NCI-H526 treated with DMSO at 0.1 percent for 48 hours (cell line): ENCODE results near the gene RAPGEF2.

Source experiments
- DNase-seq: peaks from one replicate; lab custom pipeline; 2025; lab: John Stamatoyannopoulos, UW

RAPGEF2 gene

GRCh38 chr4:159134429-159134828, 31.6 kb downstream of the RAPGEF2 start:
- DNase-seq = no peak

- no peak for DNase-seq
These were observed 34.3 kb downstream of the RAPGEF2 start for GRCh38 chr4:159137176-159137575.

GRCh38 chr4:159138436-159138835, 35.6 kb downstream of the RAPGEF2 start:
- no peak for DNase-seq

- no peak for DNase-seq
These were observed 38.3 kb downstream of the RAPGEF2 start for GRCh38 chr4:159141193-159141592.

GRCh38 chr4:159142241-159142640, 39.4 kb downstream of the RAPGEF2 start:
- DNase-seq = no peak

- DNase-seq = no peak
These were observed 40.0 kb downstream of the RAPGEF2 start for GRCh38 chr4:159142681-159143384.

GRCh38 chr4:159143687-159144086, 40.8 kb downstream of the RAPGEF2 start:
- no peak for DNase-seq

GRCh38 chr4:159144112-159144694, 41.3 kb downstream of the RAPGEF2 start:
- DNase-seq = no peak

GRCh38 chr4:159145318-159145991, 42.6 kb downstream of the RAPGEF2 start:
- no peak for DNase-seq

GRCh38 chr4:159145992-159146330, 43.1 kb downstream of the RAPGEF2 start:
- no peak for DNase-seq

- no peak for DNase-seq
These were observed 43.6 kb downstream of the RAPGEF2 start for GRCh38 chr4:159146488-159146887.

GRCh38 chr4:159148441-159148840, 45.6 kb downstream of the RAPGEF2 start:
- DNase-seq = no peak

GRCh38 chr4:159149666-159150065, 46.8 kb downstream of the RAPGEF2 start:
- no peak for DNase-seq

GRCh38 chr4:159150396-159150795, 47.5 kb downstream of the RAPGEF2 start:
- DNase-seq = no peak

- no peak for DNase-seq
These were observed 48.0 kb downstream of the RAPGEF2 start for GRCh38 chr4:159150821-159151390.

GRCh38 chr4:159151689-159152088, 48.8 kb downstream of the RAPGEF2 start:
- no peak for DNase-seq

GRCh38 chr4:159152181-159152580, 49.3 kb downstream of the RAPGEF2 start:
- DNase-seq = no peak

- no peak for DNase-seq
These were observed 50.8 kb downstream of the RAPGEF2 start for GRCh38 chr4:159153669-159154068.

GRCh38 chr4:159155119-159155518, 52.2 kb downstream of the RAPGEF2 start:
- DNase-seq = no peak

- no peak for DNase-seq
These were observed 55.3 kb downstream of the RAPGEF2 start for GRCh38 chr4:159158083-159158617.

GRCh38 chr4:159158985-159159384, 56.1 kb downstream of the RAPGEF2 start:
- DNase-seq = no peak

- DNase-seq = no peak
These were observed 56.7 kb downstream of the RAPGEF2 start for GRCh38 chr4:159159611-159160010.

- no peak for DNase-seq
These were observed 57.4 kb downstream of the RAPGEF2 start for GRCh38 chr4:159160242-159160641.
